ENCODE measurements around the gene SESN1.

GRCh38 chr6:108987156-108987555 lies 107.5 kb downstream of the SESN1 start:
- TF ChIP-seq CTCF (IDR thresholded peaks at IDR 0.05), result no peak
- TF ChIP-seq EZH2 (IDR thresholded peaks at IDR 0.05; ENCODE audit: borderline replicate concordance, insufficient read depth, low read depth, low read length, poor library complexity, severe bottlenecking), result no peak
